ENCODE data around the gene RELCH.
A peak's percentile ranks its signal among the peaks of the same experiment; 100 is the strongest.

RELCH gene

GRCh38 chr18:62196079-62196478, 9.0 kb downstream of the RELCH start:
- DNase-seq = no peak

GRCh38 chr18:62196980-62197379, 9.9 kb downstream of the RELCH start:
- no peak for DNase-seq

GRCh38 chr18:62198259-62198658, 11.2 kb downstream of the RELCH start:
- no peak for DNase-seq

GRCh38 chr18:62199629-62200028, 12.6 kb downstream of the RELCH start:
- no peak for DNase-seq

GRCh38 chr18:62200121-62200914, 13.3 kb downstream of the RELCH start:
- DNase-seq = no peak

GRCh38 chr18:62201870-62202269, 14.8 kb downstream of the RELCH start:
- DNase-seq = no peak

GRCh38 chr18:62205824-62206223, 18.8 kb downstream of the RELCH start:
- no peak for DNase-seq

- no peak for DNase-seq
Observed at GRCh38 chr18:62206593-62206992, 19.5 kb downstream of the RELCH start.

GRCh38 chr18:62209046-62209445, 22.0 kb downstream of the RELCH start:
- DNase-seq = no peak

- DNase-seq = no peak
Observed at GRCh38 chr18:62210138-62210537, 23.1 kb downstream of the RELCH start.

- no peak for DNase-seq
Observed at GRCh38 chr18:62211325-62211828, 24.3 kb downstream of the RELCH start.

GRCh38 chr18:62214790-62215189, 27.7 kb downstream of the RELCH start:
- no peak for DNase-seq

GRCh38 chr18:62224229-62224628, 37.2 kb downstream of the RELCH start:
- DNase-seq = no peak

- DNase-seq = no peak
Observed at GRCh38 chr18:62226047-62226446, 39.0 kb downstream of the RELCH start.

GRCh38 chr18:62236252-62236651, 49.2 kb downstream of the RELCH start:
- no peak for DNase-seq

GRCh38 chr18:62239475-62239874, 52.4 kb downstream of the RELCH start:
- DNase-seq = no peak

GRCh38 chr18:62242955-62243354, 55.9 kb downstream of the RELCH start:
- DNase-seq = no peak

- DNase-seq = no peak
Observed at GRCh38 chr18:62245177-62245576, 58.1 kb downstream of the RELCH start.

GRCh38 chr18:62245699-62246098, 58.6 kb downstream of the RELCH start:
- peak in 1 of 3 experiments; percentile 23 for DNase-seq

GRCh38 chr18:62248313-62248712, 61.3 kb downstream of the RELCH start:
- DNase-seq = no peak

GRCh38 chr18:62249478-62250097, 62.5 kb downstream of the RELCH start:
- DNase-seq = peak; percentile 63 to 93 (median 75)

- no peak for DNase-seq
Observed at GRCh38 chr18:62250475-62250874, 63.4 kb downstream of the RELCH start.

GRCh38 chr18:62258093-62258492, 71.0 kb downstream of the RELCH start:
- DNase-seq = no peak

GRCh38 chr18:62258616-62259015, 71.6 kb downstream of the RELCH start:
- no peak for DNase-seq

All from NCI-H1417 (cell line).